B cell (primary cell): ENCODE results near the gene SHC2. TPM values are rescaled to one million over a fixed set of nuclear protein-coding genes. Genes with fewer than 3 reads are reported as not detected.

Experiments
- ATAC-seq: fragments of 200-7000 bp; cut with Tn5 transposase; one replicate; pipeline ENCODE4 v1.10.0; 2021; ENCODE audit warnings: low read depth, mild to moderate bottlenecking, moderate number of reproducible peaks, moderate library complexity
- CTCF ChIA-PET: fragments of 350-600 bp; sonication (Branson Sonifier 250); formaldehyde crosslinking; loops from one replicate; lab custom pipeline; 2021; ENCODE audit warnings: antibody characterized with exemption, inconsistent platforms; lab: Charles Lee
- POLR2A ChIA-PET: fragments of 350-600 bp; sonication (Branson Sonifier 250); formaldehyde crosslinking; loops from one replicate; lab custom pipeline; 2021; ENCODE audit warnings: antibody characterized with exemption; lab: Charles Lee
- DNase-seq: peaks from one replicate; pipeline ENCODE4 v3.0.0; 2013
- H2AFZ ChIP-seq: 2 replicates; pipeline ENCODE4 v1.6.1; 2012; ENCODE audit warnings: mild to moderate bottlenecking, low read depth, low read length; ENCODE audit not compliant: insufficient read depth, poor library complexity, severe bottlenecking
- H3K27ac ChIP-seq, 2 donors: 1 replicate in 1 of 2; 2 replicates in 1 of 2; pipeline ENCODE4 v1.5.1; 2012 to 2013; ENCODE audit warnings: low read length in 2 of 2, mild to moderate bottlenecking in 2 of 2, moderate library complexity in 1 of 2
- H3K27me3 ChIP-seq, 4 experiments: fragments of 200-600 bp in 1 of 4; sonication (generic) in 1 of 4; replicated peaks in 1 of 4; 1 replicate in 2 of 4; 2 replicates in 2 of 4; pipeline versions ENCODE4 v1.6.1 to v1.7.0; 2013 to 2016; ENCODE audit warnings: low read length in 3 of 4, mild to moderate bottlenecking in 2 of 4, mixed read lengths in 1 of 4, moderate library complexity in 1 of 4; ENCODE audit not compliant: insufficient read depth in 4 of 4, control insufficient read depth in 3 of 4; ENCODE audit errors: control extremely low read depth in 1 of 4
- H3K36me3 ChIP-seq, 2 experiments: replicated peaks in 1 of 2; 1 replicate in 1 of 2; 2 replicates in 1 of 2; pipeline versions ENCODE4 v1.6.1 to v1.7.1; 2013; ENCODE audit warnings: low read length in 1 of 2; ENCODE audit not compliant: insufficient read depth in 2 of 2, control insufficient read depth in 1 of 2; ENCODE audit errors: control extremely low read depth in 1 of 2, extremely low read depth in 1 of 2
- H3K4me1 ChIP-seq, 2 donors: fragments of 200-600 bp in 1 of 2; sonication (generic) in 1 of 2; 1 replicate in 1 of 2; 2 replicates in 1 of 2; pipeline versions ENCODE4 v1.5.1 to v1.6.1; 2013 to 2017; ENCODE audit warnings: low read length in 2 of 2; ENCODE audit not compliant: control insufficient read depth in 2 of 2, insufficient read depth in 2 of 2
- H3K4me2 ChIP-seq: replicated peaks from 2 replicates; pipeline ENCODE3; 2012; ENCODE audit warnings: mild to moderate bottlenecking, low read depth, low read length; ENCODE audit not compliant: poor library complexity, severe bottlenecking
- H3K4me3 ChIP-seq, 5 experiments: fragments of 200-600 bp in 1 of 5; sonication (generic) in 1 of 5; 1 replicate in 3 of 5; 2 replicates in 2 of 5; pipeline versions ENCODE4 v1.5.1 to v1.7.0; 2011 to 2016; ENCODE audit warnings: low read length in 4 of 5, mild to moderate bottlenecking in 4 of 5, low read depth in 2 of 5, control low read depth in 1 of 5, moderate library complexity in 1 of 5; ENCODE audit not compliant: insufficient read depth in 1 of 5; ENCODE audit errors: control extremely low read depth in 1 of 5, extremely low read depth in 1 of 5
- H3K79me2 ChIP-seq: fragments of 200-600 bp; sonication (generic); one replicate; pipeline ENCODE4 v1.6.0; 2016; ENCODE audit warnings: low read length; ENCODE audit not compliant: control insufficient read depth, insufficient read depth
- H3K9ac ChIP-seq: fragments of 200-600 bp; sonication (generic); 2 replicates; pipeline ENCODE4 v1.6.1; 2017; ENCODE audit warnings: mild to moderate bottlenecking, low read length, moderate library complexity
- H3K9me3 ChIP-seq, 3 donors: one replicate each; pipeline versions ENCODE4 v1.6.1 to v1.7.1; 2013; ENCODE audit warnings: low read length in 2 of 3; ENCODE audit not compliant: control insufficient read depth in 2 of 3, insufficient read depth in 1 of 3; ENCODE audit errors: control extremely low read depth in 1 of 3
- H4K20me1 ChIP-seq: 2 replicates; pipeline ENCODE4 v1.6.0; 2012; ENCODE audit warnings: mild to moderate bottlenecking, low read length; ENCODE audit not compliant: insufficient read depth, control insufficient read depth, poor library complexity, severe bottlenecking
- H3K27ac Mint-ChIP-seq: one replicate; pipeline ENCODE4 v1.8.0; 2021; ENCODE audit warnings: mixed read lengths
- H3K27me3 Mint-ChIP-seq: one replicate; pipeline ENCODE4 v1.8.0; 2021; ENCODE audit warnings: mixed read lengths
- H3K4me1 Mint-ChIP-seq: one replicate; pipeline ENCODE4 v1.8.0; 2021; ENCODE audit warnings: mixed read lengths
- H3K4me3 Mint-ChIP-seq: one replicate; pipeline ENCODE4 v1.8.0; 2021; ENCODE audit warnings: mixed read lengths
- H3K9me3 Mint-ChIP-seq: one replicate; pipeline ENCODE4 v1.8.0; 2022; ENCODE audit warnings: mixed read lengths; ENCODE audit not compliant: insufficient read depth
- EZH2 ChIP-seq: IDR thresholded peaks from 2 replicates; pipeline ENCODE4 v1.6.1; 2012; ENCODE audit warnings: borderline replicate concordance, low read depth, mild to moderate bottlenecking, moderate library complexity, low read length; ENCODE audit not compliant: insufficient read depth, poor library complexity, severe bottlenecking
- WGBS: methylation state at CpG from one replicate; pipeline ENCODE4 v1.1.5; 2013; ENCODE audit warnings: missing lambda C conversion rate; ENCODE audit not compliant: insufficient coverage; 5-methylcytosine and 5-hydroxymethylcytosine counted together
- intact Hi-C: fragments of 100-400 bp; cut with micrococcal nuclease; formaldehyde crosslinking; loops from one replicate; pipeline ENCODE4 v1.10.0; 2022
- polyA plus RNA-seq: library from polyadenylated mRNA; depleted of rRNA; stranded (reverse); fragments of >200 nt; gene quantifications from 2 replicates; pipeline ENCODE4 v1.2.3, GENCODE V29; 2012
- total RNA-seq, 2 donors: library from RNA; stranded (reverse); fragments of 120-200 nt in 1 of 2; gene quantifications; 1 replicate in 1 of 2; 2 replicates in 1 of 2; pipeline versions ENCODE4 v1.2.3 to v1.2.4, GENCODE V29; 2013 to 2022
- TF ChIP-seq, protein P1 (sequence below): fragments of 200-600 bp; IDR thresholded peaks from one replicate; pipeline ENCODE4 v1.8.0; 2022; ENCODE audit warnings: antibody characterized with exemption, mild to moderate bottlenecking

Gene SHC2
- total and polyA plus RNA-seq, 2 donors (not counting 1 experiment from before 2014, with no cell fraction given): 0.19 TPM; not detected in 1

- Histone ChIP-seq H3K4me1 (peaks cover 5% of the 10 kb centered on the region in 2 donors), H3K9ac (no peak overlapping the region), H3K27me3 (peaks cover 0 to 24% (median 3%) of the 10 kb centered on the region in 4 experiments), H2AFZ (no peak overlapping the region), H3K4me3 (no peak overlapping the region), H3K79me2 (no peaks in the 10 kb centered on the region), H3K4me2 (no peak overlapping the region), H3K36me3 (no peaks in the 10 kb centered on the region), H3K9me3 (peaks cover 0 to 24% (median 0%) of the 10 kb centered on the region in 3 donors), H3K27ac (no peak overlapping the region), H4K20me1 (no peaks in the 10 kb centered on the region)
- ChIA-PET CTCF (no interaction called here), POLR2A (no interaction called here)
- intact Hi-C loops: no loop called here
- no peaks in the 10 kb centered on the region for H3K4me1 Mint-ChIP-seq
- 89% methylated on average over 35 of the region's 38 CpGs for WGBS
- H3K27ac Mint-ChIP-seq: no peak overlapping the region
- no peak for TF ChIP-seq EZH2
- TF ChIP-seq, protein P1, sequence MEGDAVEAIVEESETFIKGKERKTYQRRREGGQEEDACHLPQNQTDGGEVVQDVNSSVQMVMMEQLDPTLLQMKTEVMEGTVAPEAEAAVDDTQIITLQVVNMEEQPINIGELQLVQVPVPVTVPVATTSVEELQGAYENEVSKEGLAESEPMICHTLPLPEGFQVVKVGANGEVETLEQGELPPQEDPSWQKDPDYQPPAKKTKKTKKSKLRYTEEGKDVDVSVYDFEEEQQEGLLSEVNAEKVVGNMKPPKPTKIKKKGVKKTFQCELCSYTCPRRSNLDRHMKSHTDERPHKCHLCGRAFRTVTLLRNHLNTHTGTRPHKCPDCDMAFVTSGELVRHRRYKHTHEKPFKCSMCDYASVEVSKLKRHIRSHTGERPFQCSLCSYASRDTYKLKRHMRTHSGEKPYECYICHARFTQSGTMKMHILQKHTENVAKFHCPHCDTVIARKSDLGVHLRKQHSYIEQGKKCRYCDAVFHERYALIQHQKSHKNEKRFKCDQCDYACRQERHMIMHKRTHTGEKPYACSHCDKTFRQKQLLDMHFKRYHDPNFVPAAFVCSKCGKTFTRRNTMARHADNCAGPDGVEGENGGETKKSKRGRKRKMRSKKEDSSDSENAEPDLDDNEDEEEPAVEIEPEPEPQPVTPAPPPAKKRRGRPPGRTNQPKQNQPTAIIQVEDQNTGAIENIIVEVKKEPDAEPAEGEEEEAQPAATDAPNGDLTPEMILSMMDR: no peak
- no peak overlapping the region for H3K4me3 Mint-ChIP-seq
- H3K9me3 Mint-ChIP-seq: no peaks in the 10 kb centered on the region
- H3K27me3 Mint-ChIP-seq: peaks cover 15% of the 10 kb centered on the region
- DNase-seq: no peak
- ATAC-seq: no peak
Measured at GRCh38 chr19:403221-404027, 57.4 kb downstream of the SHC2 start.

GRCh38 chr19:402786-403185 is 58.0 kb downstream of the SHC2 start:
- TF ChIP-seq, protein P1: no peak
- TF ChIP-seq EZH2: no peak
- DNase-seq (no peak), ATAC-seq (no peak)
- Histone ChIP-seq H3K4me1 (no peaks in the 10 kb centered on the region), H3K4me2 (no peak overlapping the region), H3K36me3 (no peaks in the 10 kb centered on the region), H3K27ac (no peak overlapping the region), H3K9me3 (peaks cover 0 to 24% (median 0%) of the 10 kb centered on the region in 3 donors), H3K79me2 (no peaks in the 10 kb centered on the region), H4K20me1 (no peaks in the 10 kb centered on the region), H3K27me3 (peaks cover 0 to 17% (median under 1%) of the 10 kb centered on the region in 4 experiments), H2AFZ (no peak overlapping the region), H3K9ac (no peak overlapping the region), H3K4me3 (no peak overlapping the region)
- ChIA-PET POLR2A (no interaction called here), CTCF (no interaction called here)
- intact Hi-C loops: no loop called here
- H3K4me1 Mint-ChIP-seq: no peaks in the 10 kb centered on the region
- no peak overlapping the region for H3K4me3 Mint-ChIP-seq
- no peak overlapping the region for H3K27ac Mint-ChIP-seq
- peaks cover 15% of the 10 kb centered on the region for H3K27me3 Mint-ChIP-seq
- H3K9me3 Mint-ChIP-seq: no peaks in the 10 kb centered on the region
- WGBS: 87% methylated on average over 11 of the region's 11 CpGs
